Anterior cingulate cortex (tissue), 58 donors: ENCODE measurements around the gene TMEM154.

ENCODE experiments used
- DNase-seq, 58 donors: peaks; one replicate each; lab custom pipeline; 2025; lab: John Stamatoyannopoulos, UW

Gene TMEM154, protein sequence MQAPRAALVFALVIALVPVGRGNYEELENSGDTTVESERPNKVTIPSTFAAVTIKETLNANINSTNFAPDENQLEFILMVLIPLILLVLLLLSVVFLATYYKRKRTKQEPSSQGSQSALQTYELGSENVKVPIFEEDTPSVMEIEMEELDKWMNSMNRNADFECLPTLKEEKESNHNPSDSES

DNA sequence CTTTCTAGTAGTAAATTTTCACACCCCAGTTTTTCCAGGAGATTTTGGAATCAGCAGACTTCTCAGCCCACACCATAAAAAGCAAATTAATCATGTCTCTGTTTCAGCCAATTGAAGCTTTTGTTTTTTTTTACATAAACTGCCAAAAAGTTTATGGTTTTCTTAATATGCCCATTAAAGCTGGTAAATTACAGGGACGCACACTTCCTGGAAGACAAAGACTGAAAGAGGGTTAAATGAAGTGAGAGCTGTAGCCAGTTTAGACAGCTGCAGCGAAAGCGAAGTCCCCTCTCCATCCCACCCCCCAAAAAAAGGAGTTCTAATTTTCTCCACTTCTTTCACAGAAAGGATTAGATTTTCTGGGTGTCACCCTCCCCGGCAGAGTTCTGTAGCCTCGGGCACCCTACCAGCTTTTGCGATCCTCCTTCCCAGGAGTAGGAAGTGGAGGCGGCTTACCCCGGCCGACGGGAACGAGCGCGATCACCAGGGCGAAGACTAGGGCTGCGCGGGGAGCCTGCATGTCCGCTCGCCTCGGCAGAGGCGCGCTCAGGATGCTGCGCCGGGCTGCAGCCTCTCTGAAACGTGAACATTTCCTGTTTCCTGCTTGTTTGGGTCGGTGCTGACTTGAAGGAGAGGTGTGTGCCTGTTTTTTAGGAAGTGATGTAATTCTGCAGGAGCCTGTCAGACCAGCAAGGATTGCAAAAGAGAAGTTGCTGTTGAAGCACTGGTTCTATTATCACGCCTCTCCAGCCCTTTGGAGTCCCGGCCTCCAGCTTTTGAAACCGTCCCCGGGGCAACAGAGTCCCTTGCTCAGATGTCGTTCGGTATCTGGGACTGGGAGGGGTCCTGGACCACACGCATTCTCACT, at the start of gene TMEM154:
TMEM154 (minus strand) TSS at position 584 of the 868 bp plus-strand sequence; CDS start at position 520, 64 bp downstream.
- peak in 41 of 58 donors; percentile 4 to 58 (median 15) for DNase-seq

DNA sequence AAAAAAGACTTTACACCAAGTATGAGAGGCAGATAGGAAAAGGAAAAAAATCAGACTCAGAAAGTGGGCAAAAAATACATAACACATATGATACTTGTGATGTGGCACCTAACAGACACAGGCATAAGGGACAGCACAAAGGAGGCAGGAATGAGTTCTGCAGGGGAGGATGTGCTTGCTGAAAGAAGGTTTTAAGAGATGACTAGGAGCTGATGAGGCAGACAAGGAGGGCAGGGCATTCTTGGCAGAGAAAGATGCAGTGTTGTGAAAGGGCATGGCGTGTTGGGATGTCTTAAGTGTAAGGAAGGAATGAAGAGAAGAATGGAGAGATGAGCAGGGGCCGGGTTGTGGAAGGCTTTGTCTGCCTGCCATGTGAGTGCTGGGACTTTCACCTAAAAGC, 49.7 kb upstream of the TMEM154 start:
- no peak for DNase-seq

DNA sequence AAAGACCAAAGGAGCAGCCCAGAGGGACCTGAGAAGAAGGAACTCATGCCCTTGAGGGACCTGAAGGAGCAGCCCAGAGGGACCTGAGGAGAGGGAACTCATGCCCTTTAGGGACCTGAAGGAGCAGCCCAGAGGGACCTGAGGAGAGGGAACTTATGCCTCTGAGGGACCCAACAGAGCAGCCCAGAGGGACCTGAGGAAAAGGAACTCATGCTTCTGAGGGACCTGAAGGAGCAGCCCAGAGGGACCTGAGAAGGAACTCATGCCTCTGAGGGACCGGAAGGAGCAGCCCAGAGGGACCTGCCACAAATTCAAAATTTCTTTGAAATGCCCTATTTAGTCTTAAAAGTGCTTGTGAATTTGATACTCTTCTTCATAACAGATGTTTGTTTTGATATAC, 48.5 kb upstream of the TMEM154 start:
- no peak for DNase-seq

DNA sequence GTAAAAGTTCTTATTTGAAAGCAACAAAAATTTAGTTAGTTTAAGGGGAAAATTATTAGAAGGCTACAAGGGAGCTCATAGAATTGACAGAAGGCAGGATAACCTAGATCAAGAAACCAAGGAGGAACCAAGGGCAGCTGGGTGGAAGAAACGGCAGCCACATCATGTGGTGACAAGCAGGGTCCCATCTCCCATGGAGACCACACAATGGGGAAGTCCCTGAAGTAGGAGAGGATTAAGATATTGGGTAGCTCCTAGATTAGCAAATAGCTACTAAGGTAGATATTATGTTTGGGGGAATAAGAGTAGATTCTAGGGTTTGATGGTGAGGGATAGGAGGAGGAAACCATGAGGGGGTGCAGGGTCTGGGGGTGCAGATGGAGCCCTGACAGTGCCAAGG, 48.0 kb upstream of the TMEM154 start:
- DNase-seq, result no peak

DNA sequence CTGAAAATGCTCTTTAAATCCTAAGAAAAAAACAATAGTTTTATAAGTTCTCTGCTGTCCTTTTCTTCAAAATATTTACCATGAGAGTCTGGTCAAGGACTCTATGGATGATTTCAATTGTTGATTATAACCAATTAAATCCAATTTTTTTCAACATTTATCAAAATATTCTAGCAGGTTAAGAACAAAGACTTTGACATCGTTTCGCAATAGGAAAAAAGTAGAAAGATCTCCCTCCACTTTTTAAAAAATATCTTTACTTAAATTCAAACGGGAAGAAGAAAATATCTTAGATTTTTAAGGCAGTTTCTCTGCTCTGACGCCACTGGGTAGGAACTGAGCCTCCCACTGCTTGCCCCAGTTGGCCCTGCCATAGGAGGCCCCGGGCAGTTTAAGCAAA, 44.7 kb upstream of the TMEM154 start:
- no peak for DNase-seq

DNA sequence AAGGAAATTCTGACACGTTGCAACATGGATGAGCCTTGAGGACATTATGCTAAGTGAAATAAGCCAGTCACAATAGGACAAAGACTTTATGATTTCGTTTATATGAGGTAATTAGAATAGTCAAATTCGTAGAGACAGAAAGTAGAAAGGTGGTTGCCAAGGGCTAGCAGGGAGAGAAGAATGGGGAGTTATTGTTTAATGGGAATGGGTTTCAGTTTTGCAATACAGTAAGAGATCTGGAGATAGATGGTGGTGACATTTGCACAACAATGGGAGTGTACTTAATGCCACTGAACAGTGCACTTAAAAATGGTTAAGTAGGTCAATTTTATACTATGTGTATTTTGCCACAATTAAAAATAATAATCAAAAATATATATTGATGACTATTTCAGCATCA, 43.4 kb upstream of the TMEM154 start:
- no peak for DNase-seq

DNA sequence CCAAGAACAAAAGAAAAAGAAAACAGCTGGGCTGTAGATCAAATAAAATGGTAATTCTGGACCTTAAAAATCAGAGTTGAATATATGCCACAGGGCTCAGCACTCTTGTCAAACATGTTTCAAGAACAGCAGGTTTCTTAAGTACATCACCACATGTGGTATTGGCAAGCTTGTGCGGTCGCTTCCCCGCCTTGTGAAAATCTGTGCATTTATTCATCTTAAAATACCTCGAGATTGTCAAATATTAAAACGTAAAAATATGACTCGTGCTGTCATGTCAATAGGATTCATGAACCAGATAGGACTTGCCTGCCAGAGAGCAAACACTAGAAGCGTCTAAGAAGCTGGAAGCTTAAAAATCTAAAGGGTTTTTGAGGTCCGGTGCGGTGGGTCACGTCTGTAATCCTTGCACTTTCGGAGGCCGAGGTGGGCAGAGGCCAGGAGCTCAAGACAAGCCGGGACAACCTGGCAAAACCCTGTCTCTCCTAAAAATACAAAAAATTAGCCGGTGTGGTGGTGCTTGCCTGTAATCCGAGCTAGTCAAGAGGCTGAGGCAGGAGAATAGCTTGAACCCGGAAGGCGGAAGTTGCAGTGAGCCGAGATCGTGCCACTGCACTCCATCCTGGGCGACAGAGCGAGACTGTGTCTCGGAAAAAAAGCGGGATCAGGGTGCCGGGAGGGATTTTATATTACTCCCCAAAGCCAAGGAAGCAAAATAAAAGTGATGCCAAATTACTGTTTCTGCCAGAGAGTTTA, 40.2 kb upstream of the TMEM154 start:
- DNase-seq, result no peak

DNA sequence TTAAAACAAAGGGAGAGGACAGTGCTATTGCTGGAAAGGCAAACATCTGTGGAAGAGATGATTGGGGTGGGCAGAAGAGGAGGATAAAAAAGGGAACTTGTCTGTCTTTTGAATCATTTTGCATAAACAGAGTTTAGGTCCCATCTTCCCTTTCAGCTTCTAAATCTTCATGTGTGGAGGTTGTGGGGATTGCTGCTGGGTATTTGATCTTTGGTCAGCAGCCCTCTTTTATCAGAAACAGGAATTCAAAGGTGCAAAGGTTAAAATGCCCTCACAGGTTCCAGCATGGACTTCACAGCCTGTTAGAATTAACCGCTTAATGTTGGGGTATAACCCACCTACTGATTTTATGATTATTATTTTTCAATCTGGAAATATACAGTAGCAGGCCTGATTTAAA, 39.5 kb upstream of the TMEM154 start:
- no peak for DNase-seq

DNA sequence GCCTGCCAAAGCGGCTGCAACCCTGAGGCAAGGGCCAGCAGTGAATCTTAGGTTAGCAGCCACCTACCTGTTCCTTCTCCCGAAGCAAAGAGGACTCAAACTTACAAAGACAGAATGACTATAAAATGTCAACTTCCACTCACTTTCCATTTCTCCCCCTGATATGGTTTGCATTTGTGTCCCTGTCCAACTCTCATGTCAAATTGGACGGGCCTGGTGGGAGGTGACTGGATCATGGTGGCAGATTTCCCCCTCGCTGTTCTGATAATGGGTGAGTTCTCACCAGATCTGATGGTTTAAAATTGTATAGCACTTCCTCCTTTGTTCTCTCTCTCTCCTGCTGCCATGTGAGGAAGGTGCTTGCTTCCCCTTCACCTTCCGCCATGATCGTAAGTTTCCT, 35.3 kb upstream of the TMEM154 start:
- no peak for DNase-seq

DNA sequence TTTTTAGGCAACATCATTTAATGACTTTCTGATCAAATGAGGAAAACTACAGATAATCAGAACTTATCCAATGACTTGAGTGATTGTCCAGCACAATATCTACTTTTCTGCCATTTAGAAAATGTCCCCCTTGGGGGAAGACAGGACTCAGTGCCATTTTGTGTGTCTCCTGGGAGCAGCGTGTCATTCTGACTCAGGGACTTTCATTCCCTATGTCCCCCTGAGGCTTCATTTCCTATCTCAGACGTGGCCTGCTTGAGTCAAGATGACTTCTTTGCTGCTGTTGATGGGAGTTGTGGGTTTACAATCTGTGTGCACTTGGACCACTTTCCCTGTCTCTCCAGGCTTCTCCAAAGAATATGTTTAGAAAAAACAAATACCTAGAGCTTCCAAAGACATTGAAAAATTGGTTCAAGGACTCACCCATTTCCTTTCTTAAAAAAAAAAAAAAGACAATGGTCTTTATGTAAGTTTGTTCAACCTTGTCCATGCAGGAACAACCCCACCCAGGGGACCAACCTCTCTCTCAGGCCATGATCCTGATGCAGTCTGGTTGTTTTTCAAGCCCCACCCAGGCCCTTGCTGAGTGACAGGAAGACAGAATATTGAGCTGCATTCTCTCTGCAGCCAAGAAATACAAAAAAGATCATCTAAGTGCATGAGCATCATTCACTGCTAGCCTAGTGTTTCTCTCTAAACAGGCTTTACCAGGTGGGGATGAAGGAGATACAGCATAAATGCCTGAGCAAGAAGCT, 34.3 kb upstream of the TMEM154 start:
- no peak for DNase-seq

DNA sequence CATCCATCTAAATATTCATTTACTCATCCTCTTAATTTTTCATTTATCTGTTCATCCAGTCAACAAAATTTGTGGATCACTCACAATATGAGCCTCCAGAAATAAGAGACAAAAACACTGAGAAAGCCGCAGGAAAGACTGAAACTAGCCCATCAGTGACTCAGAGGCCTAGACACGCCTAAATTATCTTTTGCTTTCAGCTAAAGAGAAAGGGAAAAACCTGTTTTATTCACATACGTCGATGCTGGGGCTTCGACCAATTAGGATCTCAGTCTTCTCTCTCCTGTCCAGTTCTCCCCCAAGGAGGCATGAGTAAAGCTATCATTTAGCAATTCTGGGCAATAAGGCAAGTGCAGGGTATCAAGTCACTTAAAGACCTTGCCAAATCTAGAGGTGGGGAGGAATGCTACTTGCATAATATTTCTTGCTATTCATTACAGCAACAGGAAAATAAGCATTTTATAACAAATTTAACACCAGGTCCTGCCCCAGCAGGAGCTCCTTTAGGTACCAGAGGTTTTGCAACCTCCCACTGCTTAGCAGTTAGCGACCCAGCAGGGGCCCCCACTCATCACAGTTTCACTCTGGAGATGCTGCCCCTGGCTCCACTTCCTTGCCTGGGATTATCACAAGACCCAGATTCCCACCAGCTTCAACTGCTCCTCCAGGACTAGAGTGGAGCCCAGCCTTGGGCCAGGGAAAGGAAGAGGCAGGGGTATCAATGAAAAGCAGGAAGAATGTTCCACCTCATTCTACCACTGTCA, 30.1 kb upstream of the TMEM154 start:
- DNase-seq, result no peak

DNA sequence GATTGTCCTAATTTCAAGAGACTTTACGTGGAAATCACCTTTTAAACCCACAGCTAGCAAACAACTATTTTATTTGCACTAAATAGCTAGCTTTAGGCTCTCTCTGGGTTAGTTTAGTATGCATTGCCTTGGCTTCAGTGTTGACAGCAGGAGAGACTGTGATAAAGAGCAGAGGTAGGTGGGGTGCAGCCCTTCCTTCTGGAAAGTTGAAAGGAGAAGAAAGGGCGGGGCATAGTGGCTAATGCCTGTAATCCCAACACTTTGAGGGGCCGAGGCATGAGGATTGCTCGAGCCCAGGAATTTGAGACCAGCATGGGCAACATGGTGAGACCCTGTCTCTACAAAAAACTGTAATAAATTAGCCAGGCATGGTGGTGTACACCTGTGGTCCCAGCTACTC, 29.0 kb upstream of the TMEM154 start:
- no peak for DNase-seq

DNA sequence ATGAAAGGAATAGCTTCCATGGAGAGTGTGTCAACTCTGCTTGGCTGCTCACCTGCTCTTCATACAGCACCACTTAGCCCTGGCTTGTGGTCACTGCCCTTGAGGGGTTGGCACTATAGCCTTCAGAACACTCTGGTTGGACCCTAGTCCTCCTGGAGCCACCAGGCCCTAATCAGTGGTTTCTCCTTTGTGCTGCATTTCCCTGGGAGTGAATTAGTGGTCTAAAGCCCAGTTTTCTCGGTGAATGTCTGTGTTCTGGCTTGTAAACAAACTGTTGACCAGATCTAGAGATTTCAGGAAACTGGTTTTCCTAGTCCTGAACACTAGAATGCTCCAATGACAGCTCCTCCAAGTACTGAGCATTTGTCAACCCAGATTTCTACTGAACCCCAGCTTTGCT, 28.6 kb upstream of the TMEM154 start:
- DNase-seq, result no peak

DNA sequence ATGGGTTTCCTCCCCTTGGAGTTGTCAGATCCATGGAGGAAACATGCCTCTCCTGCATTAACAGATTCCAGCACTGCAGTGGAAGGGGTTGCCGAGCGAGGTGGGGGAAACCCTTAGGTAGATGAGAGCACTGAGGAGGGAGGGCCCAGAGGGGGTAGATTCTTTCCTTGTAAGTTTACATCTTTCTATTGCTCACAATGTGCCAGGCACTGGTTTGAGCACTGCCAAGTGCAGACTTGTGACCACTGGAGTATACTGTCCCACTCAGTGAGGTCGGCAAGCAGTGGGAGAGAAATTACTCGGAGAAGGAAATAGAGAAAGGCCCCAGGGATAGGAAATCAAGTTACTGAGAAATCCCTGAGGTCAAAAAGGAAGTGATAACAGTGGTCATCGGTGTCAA, 27.8 kb upstream of the TMEM154 start:
- DNase-seq, result no peak

DNA sequence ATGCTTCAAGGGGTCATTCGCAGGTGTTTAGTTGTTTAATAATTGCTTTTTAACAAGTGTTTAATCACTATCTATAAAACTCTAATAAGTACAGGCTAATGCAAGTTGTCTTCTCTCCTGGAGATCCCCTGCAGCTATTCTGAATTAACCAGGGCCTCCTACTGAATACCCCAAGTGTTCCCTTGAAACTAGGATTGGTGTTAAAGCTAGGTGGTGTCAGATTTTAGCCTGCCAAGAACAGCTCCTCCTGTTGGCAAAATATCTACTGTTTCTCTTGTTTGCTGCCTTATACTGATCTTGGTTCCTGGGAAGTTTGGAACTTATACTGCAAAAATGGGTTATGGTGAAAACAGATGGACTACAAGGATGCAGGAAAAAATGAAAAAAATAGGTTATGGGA, 26.1 kb upstream of the TMEM154 start:
- no peak for DNase-seq

DNA sequence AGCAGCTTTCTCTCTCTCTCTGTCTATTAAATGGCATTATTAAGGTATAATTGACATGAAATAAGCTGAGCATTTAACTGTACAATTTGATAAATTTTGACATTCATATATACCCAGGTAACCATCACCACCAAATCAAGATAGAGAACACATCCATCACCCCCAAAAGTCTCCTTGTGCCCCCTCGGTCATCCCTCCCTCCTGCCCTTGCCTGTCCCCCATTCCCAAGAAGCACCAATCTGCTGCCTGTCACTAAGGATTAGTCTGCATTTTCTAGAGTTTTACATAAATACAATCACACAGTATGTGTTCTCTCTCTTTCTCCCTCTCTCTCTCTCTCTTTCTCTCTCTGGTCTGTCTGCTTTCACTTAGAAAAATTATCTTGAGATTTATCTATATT, 25.0 kb upstream of the TMEM154 start:
- DNase-seq, result no peak

DNA sequence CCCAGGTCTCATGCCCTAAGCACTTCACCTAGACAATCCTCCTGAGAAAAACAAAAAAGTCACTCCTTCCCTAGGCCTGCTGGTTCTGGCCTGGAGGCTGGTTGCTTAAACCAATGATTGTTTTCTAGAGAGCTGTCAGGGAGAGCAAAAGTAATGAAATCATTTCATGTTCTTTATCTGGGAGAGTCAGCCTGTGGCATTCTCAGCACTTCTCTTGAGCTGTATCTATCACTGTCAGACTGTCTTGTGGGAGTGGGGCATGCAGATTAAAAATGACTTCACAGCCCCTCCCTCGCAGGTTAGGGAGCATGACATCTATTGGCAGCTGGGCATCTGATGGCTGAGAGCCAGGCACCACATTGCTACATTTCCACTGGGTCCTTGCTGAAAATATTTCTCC, 20.4 kb upstream of the TMEM154 start:
- no peak for DNase-seq

DNA sequence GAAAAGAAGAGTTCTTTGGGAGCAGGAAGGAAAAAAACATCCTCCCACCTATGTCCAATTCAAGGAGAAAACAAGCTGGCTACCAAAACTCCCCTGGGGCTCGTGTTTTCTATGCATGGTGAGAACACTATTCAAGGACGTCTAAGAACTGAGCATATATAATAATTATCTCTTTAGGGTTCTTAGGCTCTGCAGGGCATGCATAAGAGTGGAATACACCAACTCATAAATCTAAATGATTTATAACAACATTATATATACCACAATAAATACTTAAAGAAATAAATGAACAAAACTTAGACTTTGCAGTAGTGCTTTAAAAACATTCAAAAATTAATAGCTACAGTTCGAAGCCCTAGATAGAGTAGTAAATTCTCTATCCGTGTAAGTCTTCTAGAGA, 19.5 kb upstream of the TMEM154 start:
- no peak for DNase-seq

DNA sequence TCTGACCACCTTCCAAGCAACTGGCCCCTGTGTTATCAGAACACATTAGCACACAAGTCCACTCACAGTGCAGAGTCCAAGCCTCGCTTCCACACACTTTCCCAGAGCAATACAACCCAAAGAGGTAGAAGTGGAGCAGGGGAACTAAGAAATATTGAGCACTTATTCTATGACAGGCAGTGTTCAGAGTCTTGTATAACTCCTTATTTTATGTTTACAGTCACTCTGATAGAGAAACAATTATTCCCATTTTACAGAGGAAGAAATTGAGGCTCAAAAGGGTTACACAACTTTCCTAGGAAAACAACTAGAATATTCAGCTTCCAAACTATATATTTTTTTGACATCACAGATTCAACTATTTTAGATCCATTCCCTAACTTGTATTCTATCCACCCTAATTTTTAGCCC, 18.3 kb upstream of the TMEM154 start:
- no peak for DNase-seq
